NCI-H2029 treated with DMSO at 0.1 percent for 48 hours (cell line): ENCODE measurements around the gene CSNK2A2.

Experiments
- DNase-seq: peaks from one replicate; lab custom pipeline; 2025; lab: John Stamatoyannopoulos, UW

CSNK2A2 gene

GRCh38 chr16:58198803-58199411 lies 1.0 kb upstream of the CSNK2A2 start:
- no peak for DNase-seq

- DNase-seq, result no peak
Observed at GRCh38 chr16:58197314-58198012, 443 bp downstream of the CSNK2A2 start.

GRCh38 chr16:58196898-58197313 lies 1.0 kb downstream of the CSNK2A2 start:
- DNase-seq, result no peak

- DNase-seq, result no peak
Observed at GRCh38 chr16:58195771-58196170, 2.1 kb downstream of the CSNK2A2 start.

- no peak for DNase-seq
Observed at GRCh38 chr16:58195344-58195743, 2.6 kb downstream of the CSNK2A2 start.

GRCh38 chr16:58194790-58195189 lies 3.1 kb downstream of the CSNK2A2 start:
- DNase-seq, result no peak

GRCh38 chr16:58187665-58188421 lies 10.1 kb downstream of the CSNK2A2 start:
- DNase-seq, result no peak

GRCh38 chr16:58187092-58187491 lies 10.8 kb downstream of the CSNK2A2 start:
- DNase-seq, result no peak

- no peak for DNase-seq
Observed at GRCh38 chr16:58186176-58186944, 11.5 kb downstream of the CSNK2A2 start.

GRCh38 chr16:58177353-58177710 lies 20.6 kb downstream of the CSNK2A2 start:
- no peak for DNase-seq

GRCh38 chr16:58176608-58177352 lies 21.1 kb downstream of the CSNK2A2 start:
- DNase-seq, result no peak

- DNase-seq, result no peak
Observed at GRCh38 chr16:58170223-58170622, 27.7 kb downstream of the CSNK2A2 start.

GRCh38 chr16:58160855-58161254 lies 37.1 kb downstream of the CSNK2A2 start:
- no peak for DNase-seq

- no peak for DNase-seq
Observed at GRCh38 chr16:58158725-58159124, 39.2 kb downstream of the CSNK2A2 start.

GRCh38 chr16:58157951-58158540 lies 39.9 kb downstream of the CSNK2A2 start:
- no peak for DNase-seq

GRCh38 chr16:58157239-58157638 lies 40.7 kb downstream of the CSNK2A2 start:
- no peak for DNase-seq

- DNase-seq, result no peak
Observed at GRCh38 chr16:58155839-58156238, 42.1 kb downstream of the CSNK2A2 start.

- DNase-seq, result no peak
Observed at GRCh38 chr16:58154345-58154744, 43.6 kb downstream of the CSNK2A2 start.

- DNase-seq, result no peak
Observed at GRCh38 chr16:58152246-58152868, 45.5 kb downstream of the CSNK2A2 start.

GRCh38 chr16:58148526-58148925 lies 49.4 kb downstream of the CSNK2A2 start:
- DNase-seq, result no peak

- DNase-seq, result no peak
Observed at GRCh38 chr16:58148099-58148498, 49.8 kb downstream of the CSNK2A2 start.
